Vagina (tissue), 2 donors: ENCODE data around the gene SELENOS.

Source experiments
- CTCF ChIP-seq, 3 experiments: fragments of 450-650 bp in 2 of 3; fragments of 200-600 bp in 1 of 3; sonication (generic) in 1 of 3; IDR thresholded peaks; one replicate each; pipeline ENCODE4 v1.5.1; 2017 to 2019; ENCODE audit warnings: antibody characterized with exemption in 3 of 3, mild to moderate bottlenecking in 2 of 3, moderate library complexity in 2 of 3
- POLR2A ChIP-seq, 2 donors: fragments of 450-650 bp; IDR thresholded peaks; one replicate each; pipeline ENCODE4 v1.6.1; 2017; ENCODE audit warnings: antibody characterized with exemption in 2 of 2, mild to moderate bottlenecking in 2 of 2, moderate library complexity in 2 of 2
- POLR2AphosphoS5 ChIP-seq, 2 donors: sonication (generic); formaldehyde crosslinking; IDR thresholded peaks; one replicate each; pipeline ENCODE4 v1.9.0; 2017; ENCODE audit warnings: antibody characterized with exemption in 2 of 2, mild to moderate bottlenecking in 2 of 2, low read depth in 1 of 2; ENCODE audit not compliant: insufficient read depth in 1 of 2

- TF ChIP-seq CTCF (IDR thresholded peaks at IDR 0.05) (no peak), POLR2AphosphoS5 (IDR thresholded peaks at IDR 0.05; ENCODE audit: insufficient read depth in 1 of 2, low read depth in 1 of 2) (no peak), POLR2A (IDR thresholded peaks at IDR 0.05) (no peak)
These were observed 36.9 kb downstream of the SELENOS start for GRCh38 chr15:101240358-101240757.
